GM12865 (cell line): Measurements from ENCODE around the gene ENC1.

Source experiments
- DNase-seq: peaks from one replicate; pipeline ENCODE4 v3.0.0; 2010; ENCODE audit warnings: low read depth
- H3K4me3 ChIP-seq: 2 replicates; pipeline ENCODE4 v1.5.1; 2011; ENCODE audit warnings: mild to moderate bottlenecking, low read depth, low read length, control low read depth
- CTCF ChIP-seq: IDR thresholded peaks from 2 replicates; pipeline ENCODE4 v1.5.1; 2011; ENCODE audit warnings: low read length, control low read depth, low read depth, inconsistent platforms; ENCODE audit not compliant: insufficient read depth; ENCODE audit errors: missing control alignments

Gene ENC1

GRCh38 chr5:74643111-74643562, 2.6 kb upstream of the ENC1 start:
- no peak for DNase-seq
- no peak overlapping the region for H3K4me3 ChIP-seq
- no peak for TF ChIP-seq CTCF

GRCh38 chr5:74642543-74642863, 2.0 kb upstream of the ENC1 start:
- DNase-seq, result no peak
- no peak overlapping the region for H3K4me3 ChIP-seq
- no peak for TF ChIP-seq CTCF

- peak; percentile 64 for DNase-seq
- H3K4me3 ChIP-seq, result peak overlapping the region; percentile 73
- peak; percentile 33 for TF ChIP-seq CTCF
These were observed 1.4 kb upstream of the ENC1 start for GRCh38 chr5:74641735-74642542.

- peak; percentile 77 for DNase-seq
- peak overlapping the region; percentile 73 for H3K4me3 ChIP-seq
- TF ChIP-seq CTCF, result no peak
These were observed 616 bp upstream of the ENC1 start for GRCh38 chr5:74640954-74641734.

GRCh38 chr5:74639807-74640449, 600 bp downstream of the ENC1 start:
- TF ChIP-seq CTCF, result peak; percentile 9

GRCh38 chr5:74638970-74639806, 1.3 kb downstream of the ENC1 start:
- no peak for TF ChIP-seq CTCF
- peak overlapping the region; percentile 73 for H3K4me3 ChIP-seq
- peak; percentile 87 for DNase-seq

More at GRCh38 chr5:74639807-74640449, 600 bp downstream of the ENC1 start:
- peak; percentile 64 for DNase-seq
- peak overlapping the region; percentile 73 for H3K4me3 ChIP-seq
